MM.1S (cell line): ENCODE data around the gene DTD1.

Experiments
- DNase-seq: peaks from one replicate; pipeline ENCODE4 v3.0.0-alpha.2; 2015
- H2AFZ ChIP-seq: fragments of 300-600 bp; sonication (generic); 2 replicates; pipeline ENCODE4 v1.6.0; 2016; ENCODE audit warnings: antibody characterized with exemption, low read length
- H3F3A ChIP-seq: fragments of 300-600 bp; sonication (generic); 2 replicates; pipeline ENCODE4 v1.6.1; 2016; ENCODE audit warnings: mild to moderate bottlenecking, antibody characterized with exemption, low read length, moderate library complexity, mixed read lengths; ENCODE audit not compliant: insufficient read depth
- H3K27ac ChIP-seq: fragments of 300-600 bp; sonication (generic); 2 replicates; pipeline ENCODE4 v1.5.1; 2016; ENCODE audit warnings: mild to moderate bottlenecking, low read length
- H3K27me3 ChIP-seq: fragments of 300-600 bp; sonication (generic); replicated peaks from 2 replicates; pipeline ENCODE4 v1.6.0; 2016; ENCODE audit warnings: low read length; ENCODE audit not compliant: insufficient read depth
- H3K36me3 ChIP-seq: fragments of 300-600 bp; sonication (generic); replicated peaks from 2 replicates; pipeline ENCODE4 v1.6.1; 2016; ENCODE audit warnings: mild to moderate bottlenecking, low read length, mixed read lengths; ENCODE audit not compliant: insufficient read depth
- H3K4me1 ChIP-seq: fragments of 300-600 bp; sonication (generic); 2 replicates; pipeline ENCODE4 v1.6.1; 2016; ENCODE audit warnings: low read length, mixed read lengths
- H3K4me2 ChIP-seq: fragments of 300-600 bp; sonication (generic); 2 replicates; pipeline ENCODE4 v1.6.0; 2016; ENCODE audit warnings: low read depth, low read length
- H3K4me3 ChIP-seq: fragments of 300-600 bp; sonication (generic); 2 replicates; pipeline ENCODE4 v1.5.1; 2016; ENCODE audit warnings: low read length, mixed read lengths
- H3K79me2 ChIP-seq: fragments of 300-600 bp; sonication (generic); 2 replicates; pipeline ENCODE4 v1.6.1; 2016; ENCODE audit warnings: mixed run types, low read length, mixed read lengths
- H3K9ac ChIP-seq: fragments of 300-600 bp; sonication (generic); 2 replicates; pipeline ENCODE4 v1.6.1; 2016; ENCODE audit warnings: low read length, mixed read lengths
- H3K9me2 ChIP-seq: fragments of 300-600 bp; sonication (generic); replicated peaks from 2 replicates; pipeline ENCODE4 v1.6.1; 2016; ENCODE audit warnings: mild to moderate bottlenecking, low read length, mixed read lengths; ENCODE audit not compliant: insufficient read depth
- H3K9me3 ChIP-seq: fragments of 300-600 bp; sonication (generic); replicated peaks from 2 replicates; pipeline ENCODE4 v1.6.1; 2016; ENCODE audit warnings: mild to moderate bottlenecking, low read length, mixed read lengths; ENCODE audit not compliant: insufficient read depth
- H4K20me1 ChIP-seq: fragments of 300-600 bp; sonication (generic); 2 replicates; pipeline ENCODE4 v1.6.1; 2016; ENCODE audit warnings: mild to moderate bottlenecking, low read length, moderate library complexity, mixed read lengths; ENCODE audit not compliant: insufficient read depth
- CTCF ChIP-seq: fragments of 300-600 bp; sonication (generic); IDR thresholded peaks from 2 replicates; pipeline ENCODE4 v1.5.1; 2016; ENCODE audit warnings: antibody characterized with exemption, low read length, mixed read lengths
- EZH2 ChIP-seq: fragments of 300-600 bp; sonication (generic); optimal IDR thresholded peaks from 2 replicates; pipeline ENCODE3; 2017; ENCODE audit warnings: low read depth, mild to moderate bottlenecking, antibody characterized with exemption, low read length, mixed read lengths
- EZH2phosphoT487 ChIP-seq: fragments of 300-600 bp; sonication (generic); IDR thresholded peaks from 2 replicates; pipeline ENCODE4 v1.6.1; 2018; ENCODE audit warnings: antibody characterized with exemption, low read length

DTD1 gene

GRCh38 chr20:18662279-18663040 lies 74.6 kb downstream of the DTD1 start:
- DNase-seq = no peak

GRCh38 chr20:18663932-18664331 lies 76.1 kb downstream of the DTD1 start:
- H2AFZ ChIP-seq = no peak overlapping the region
- H3K27me3 ChIP-seq = no peaks in the 10 kb centered on the region
- no peak for TF ChIP-seq CTCF
- TF ChIP-seq EZH2phosphoT487 = no peak
- TF ChIP-seq EZH2 = no peak
- no peak overlapping the region for H3K4me3 ChIP-seq
- H3K9me2 ChIP-seq = no peaks in the 10 kb centered on the region
- no peaks in the 10 kb centered on the region for H4K20me1 ChIP-seq
- H3K36me3 ChIP-seq = no peaks in the 10 kb centered on the region
- no peak for DNase-seq
- no peak overlapping the region for H3K4me2 ChIP-seq
- no peaks in the 10 kb centered on the region for H3F3A ChIP-seq
- no peaks in the 10 kb centered on the region for H3K9me3 ChIP-seq
- no peak overlapping the region for H3K9ac ChIP-seq
- H3K79me2 ChIP-seq = no peaks in the 10 kb centered on the region
- no peaks in the 10 kb centered on the region for H3K4me1 ChIP-seq
- H3K27ac ChIP-seq = no peak overlapping the region

More at GRCh38 chr20:18662279-18663040, 74.6 kb downstream of the DTD1 start:
- H3K9ac ChIP-seq = no peak overlapping the region
- H3K4me3 ChIP-seq = no peak overlapping the region
- H3K4me1 ChIP-seq = no peaks in the 10 kb centered on the region
- H3K79me2 ChIP-seq = no peaks in the 10 kb centered on the region
- no peaks in the 10 kb centered on the region for H3K27me3 ChIP-seq
- H3K9me2 ChIP-seq = no peaks in the 10 kb centered on the region
- H3K9me3 ChIP-seq = no peaks in the 10 kb centered on the region
- H3F3A ChIP-seq = no peaks in the 10 kb centered on the region
- H3K27ac ChIP-seq = no peak overlapping the region
- no peak overlapping the region for H3K4me2 ChIP-seq
- H3K36me3 ChIP-seq = no peaks in the 10 kb centered on the region
- TF ChIP-seq EZH2phosphoT487 (no peak), CTCF (no peak), EZH2 (no peak)
- no peak overlapping the region for H2AFZ ChIP-seq
- no peaks in the 10 kb centered on the region for H4K20me1 ChIP-seq

GRCh38 chr20:18665135-18665534 lies 77.3 kb downstream of the DTD1 start:
- H3K4me1 ChIP-seq = no peaks in the 10 kb centered on the region
- no peaks in the 10 kb centered on the region for H4K20me1 ChIP-seq
- TF ChIP-seq EZH2phosphoT487 = no peak
- TF ChIP-seq CTCF = no peak
- TF ChIP-seq EZH2 = no peak
- no peak overlapping the region for H3K27ac ChIP-seq
- no peaks in the 10 kb centered on the region for H3K27me3 ChIP-seq
- H3K9me2 ChIP-seq = no peaks in the 10 kb centered on the region
- no peaks in the 10 kb centered on the region for H3F3A ChIP-seq
- no peaks in the 10 kb centered on the region for H3K79me2 ChIP-seq
- no peak for DNase-seq
- no peaks in the 10 kb centered on the region for H3K36me3 ChIP-seq
- H2AFZ ChIP-seq = no peak overlapping the region
- H3K9me3 ChIP-seq = no peaks in the 10 kb centered on the region
- no peak overlapping the region for H3K9ac ChIP-seq
- H3K4me3 ChIP-seq = no peak overlapping the region
- no peak overlapping the region for H3K4me2 ChIP-seq
